Activated CD8-positive, alpha-beta memory T cell treated with anti-CD3 and anti-CD28 coated beads, Interleukin-2, amount 50 U/mL, for 4 hours (primary cell): ENCODE results near the gene RPL6.
"Not testable (repeated sequence)": the region's sequence is repeated elsewhere in the genome, so short reads cannot be mapped to it uniquely, and the experiment has no call there.

Experiments used
- DNase-seq: peaks from one replicate; pipeline ENCODE4 v3.0.0-alpha.2; 2020

Gene RPL6

DNA sequence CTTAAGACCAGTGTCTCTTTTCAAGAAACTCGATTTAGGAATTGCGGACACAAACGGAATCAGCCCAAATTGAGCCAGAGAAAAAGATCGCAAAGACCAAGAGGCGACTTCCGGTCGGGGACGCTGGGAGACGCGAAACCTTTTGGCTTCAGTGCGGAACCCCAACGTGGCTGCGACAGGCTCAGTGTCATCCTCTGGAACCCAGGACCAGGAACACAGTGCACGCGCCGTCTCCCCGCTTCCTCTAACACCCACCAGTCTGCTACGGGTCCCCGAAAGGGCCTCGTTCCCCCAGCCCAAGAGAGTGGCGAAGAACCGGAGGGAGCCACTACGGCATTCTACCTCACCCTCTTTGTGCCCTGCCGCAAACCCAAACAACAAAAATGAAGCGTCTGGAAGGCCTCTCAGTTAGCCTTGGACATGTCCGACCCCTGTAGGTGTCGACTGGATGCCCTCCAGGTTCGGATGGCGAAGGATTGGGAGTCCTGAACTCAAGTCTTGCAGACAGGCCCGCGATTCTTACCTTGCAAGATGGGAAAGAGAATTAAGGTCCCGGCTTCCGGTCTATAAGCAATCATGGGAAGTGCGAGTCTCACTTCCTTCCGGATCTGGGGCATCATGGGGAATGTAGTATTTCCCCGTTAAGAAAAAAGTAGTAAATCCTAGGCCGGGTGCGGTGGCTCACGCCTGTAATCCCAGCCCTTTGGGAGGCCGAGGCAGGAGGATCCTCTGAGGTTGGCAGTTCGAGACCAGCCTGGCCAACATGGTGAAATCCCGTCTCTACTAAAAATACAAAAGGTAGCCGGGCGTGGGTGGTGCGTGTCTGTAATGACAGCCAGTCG lies at the start of gene RPL6:
RPL6 (minus strand) TSS at position 542 of the 842 bp plus-strand sequence. CDS start 949 bp downstream, outside the sequence.
- peak; percentile 64 for DNase-seq

DNA sequence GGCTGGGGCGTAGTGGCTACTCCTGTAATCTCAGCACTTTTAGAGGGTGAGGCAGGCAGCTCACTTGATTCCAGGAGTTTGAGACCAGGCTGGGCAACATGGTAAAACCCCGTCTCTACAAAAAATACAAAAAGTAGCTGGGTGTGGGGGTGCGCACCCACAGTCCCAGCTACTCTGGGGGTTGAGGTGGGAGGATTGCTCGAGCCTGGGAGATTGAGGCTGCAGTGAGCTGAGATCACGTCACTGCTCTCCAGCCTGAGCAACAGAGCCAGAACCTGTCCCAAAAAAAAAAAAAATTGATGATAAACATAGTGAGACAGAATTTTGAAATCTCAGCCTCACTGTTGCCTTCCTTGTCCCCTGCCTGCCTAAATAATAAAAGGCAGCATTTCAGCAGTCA lies 49.3 kb upstream of the RPL6 start:
- no peak for DNase-seq

GRCh38 chr12:112458330-112458729 lies 48.9 kb upstream of the RPL6 start:
- no peak for DNase-seq

DNA sequence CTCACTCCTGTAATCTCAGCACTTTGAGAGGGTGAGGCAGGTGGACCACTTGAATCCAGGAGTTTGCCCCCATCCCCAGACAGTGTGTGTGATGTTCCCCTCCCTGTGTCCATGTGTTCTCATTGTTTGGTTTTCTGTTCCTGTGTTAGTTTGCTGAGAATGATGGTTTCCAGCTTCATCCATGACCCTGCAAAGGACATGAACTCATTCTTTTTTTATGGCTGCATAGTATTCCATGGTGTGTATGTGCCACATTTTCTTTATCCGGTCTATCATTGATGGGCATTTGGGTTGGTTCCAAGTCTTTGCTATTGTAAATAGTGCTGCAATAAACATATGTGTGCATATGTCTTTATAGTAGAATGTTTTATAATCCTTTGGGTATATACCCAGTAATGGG lies 47.7 kb upstream of the RPL6 start:
- not testable (repeated sequence) for DNase-seq

- DNase-seq: no peak
These were observed 46.6 kb upstream of the RPL6 start for GRCh38 chr12:112456029-112456428.

- DNase-seq: no peak
These were observed 41.3 kb upstream of the RPL6 start for GRCh38 chr12:112450725-112451124.

GRCh38 chr12:112448165-112448564 lies 38.8 kb upstream of the RPL6 start:
- DNase-seq: not testable (repeated sequence)

GRCh38 chr12:112447106-112447505 lies 37.7 kb upstream of the RPL6 start:
- DNase-seq: no peak

DNA sequence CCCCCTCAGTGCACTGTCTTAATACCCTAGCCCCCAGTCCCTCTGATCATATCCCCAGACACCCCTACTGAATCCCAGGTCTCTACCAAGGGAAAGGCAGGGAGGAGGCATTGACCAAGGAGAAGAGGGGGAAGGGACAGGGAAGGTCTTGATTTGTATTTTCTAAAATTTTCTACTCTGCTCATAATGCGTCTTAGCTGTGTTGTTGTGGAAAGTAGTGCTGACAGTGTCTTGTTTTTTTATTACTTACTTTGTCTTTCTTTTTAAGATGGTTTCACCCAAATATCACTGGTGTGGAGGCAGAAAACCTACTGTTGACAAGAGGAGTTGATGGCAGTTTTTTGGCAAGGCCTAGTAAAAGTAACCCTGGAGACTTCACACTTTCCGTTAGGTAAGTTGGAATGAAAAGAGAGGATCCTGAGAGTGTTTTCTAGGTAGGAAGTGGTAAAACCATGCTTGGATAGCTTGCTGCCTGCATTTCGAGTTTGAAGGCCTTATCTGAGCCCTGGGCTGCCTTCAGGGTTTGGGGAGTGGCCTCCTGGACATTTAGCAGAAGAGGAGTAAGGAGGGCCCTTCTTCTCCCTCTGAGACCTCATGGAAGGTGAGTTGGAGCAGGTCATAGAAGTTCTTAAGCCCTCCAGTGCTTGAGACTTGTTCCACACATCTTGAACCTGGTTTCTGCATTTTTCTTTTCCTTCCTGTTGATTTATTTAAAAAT lies 36.8 kb upstream of the RPL6 start:
- no peak for DNase-seq

DNA sequence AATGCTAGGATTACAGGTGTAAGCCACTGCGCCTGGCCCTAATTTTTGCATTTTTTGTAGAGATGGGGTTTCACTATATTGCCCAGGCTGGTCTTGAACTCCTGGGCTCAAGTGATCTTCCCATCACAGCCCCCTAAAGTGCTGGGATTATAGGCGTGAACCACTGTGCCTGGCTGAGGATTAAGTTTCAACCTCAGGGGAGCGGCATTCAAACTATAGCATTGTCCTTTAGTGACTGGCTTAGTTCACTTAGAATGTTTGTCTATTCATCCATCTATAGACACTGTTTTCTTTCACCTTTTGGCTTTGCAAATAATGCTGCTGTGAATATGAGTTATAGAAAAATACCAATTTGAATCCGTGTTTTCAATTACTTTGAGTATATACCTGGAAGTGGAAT lies 34.5 kb upstream of the RPL6 start:
- no peak for DNase-seq

DNA sequence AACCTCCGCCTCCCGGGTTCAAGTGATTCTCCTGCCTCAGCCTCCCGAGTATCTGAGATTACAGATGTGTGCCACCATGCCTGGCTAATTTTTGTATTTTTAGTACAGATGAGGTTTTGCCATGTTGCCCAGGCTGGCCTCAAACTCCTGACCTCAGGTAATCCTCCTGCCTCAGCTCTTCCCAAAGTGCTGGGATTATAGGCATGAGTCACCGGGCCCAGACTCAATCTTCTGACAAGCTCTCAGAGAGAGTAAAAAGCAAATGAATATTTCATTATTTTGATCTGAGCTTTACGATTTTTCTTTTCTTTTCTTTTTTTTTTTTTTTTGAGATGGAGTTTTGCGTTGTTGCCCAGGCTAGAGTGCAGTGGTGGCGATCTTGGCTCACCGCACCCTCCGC lies 31.2 kb upstream of the RPL6 start:
- DNase-seq: not testable (repeated sequence)

DNA sequence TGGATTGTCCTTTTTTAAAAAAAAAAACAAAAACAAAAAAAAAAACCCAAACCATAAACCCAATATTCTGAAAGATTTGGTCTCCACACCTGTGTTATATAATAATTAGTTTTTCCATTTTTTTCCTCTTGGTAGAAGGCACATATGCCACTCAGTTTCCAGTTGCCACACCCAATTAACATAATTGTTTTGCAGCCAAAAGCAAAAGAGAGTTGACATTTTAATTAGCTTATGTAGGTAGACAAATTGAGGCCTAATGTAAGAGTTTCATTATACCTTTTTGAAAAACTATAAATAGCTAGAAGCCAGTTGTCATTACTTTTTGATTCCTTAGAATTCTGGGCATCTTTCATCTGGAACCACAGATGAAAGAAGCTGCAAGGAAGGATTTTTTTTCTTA lies 30.4 kb upstream of the RPL6 start:
- DNase-seq: no peak

- DNase-seq: not testable (repeated sequence)
These were observed 29.2 kb upstream of the RPL6 start for GRCh38 chr12:112438645-112439044.

- DNase-seq: no peak
These were observed 24.1 kb upstream of the RPL6 start for GRCh38 chr12:112433551-112433950.

- no peak for DNase-seq
These were observed 22.6 kb upstream of the RPL6 start for GRCh38 chr12:112431965-112432364.

- DNase-seq: no peak
These were observed 21.5 kb upstream of the RPL6 start for GRCh38 chr12:112430929-112431328.

DNA sequence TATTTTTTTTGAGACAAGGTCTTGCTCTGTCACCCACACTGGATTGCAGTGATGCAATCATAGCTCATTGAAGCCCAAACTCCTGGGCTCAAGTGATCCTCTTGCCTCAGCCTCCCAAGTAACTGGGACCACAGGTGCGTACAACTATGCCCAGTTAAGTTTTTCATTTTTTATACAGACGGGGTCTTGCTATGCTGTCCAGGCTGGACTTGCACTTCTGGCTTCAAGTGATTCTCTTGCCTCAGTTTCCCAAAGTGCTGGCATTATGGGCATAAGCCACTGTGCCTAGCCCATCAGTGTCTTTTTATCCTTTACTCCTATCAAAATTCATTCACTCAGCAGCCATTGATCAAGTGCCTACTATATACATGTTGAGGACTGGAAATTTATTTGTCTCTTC lies 18.4 kb upstream of the RPL6 start:
- DNase-seq: no peak

- DNase-seq: no peak
These were observed 16.4 kb upstream of the RPL6 start for GRCh38 chr12:112425582-112426382.

- DNase-seq: no peak
These were observed 14.7 kb upstream of the RPL6 start for GRCh38 chr12:112424126-112424525.

- no peak for DNase-seq
These were observed 13.1 kb upstream of the RPL6 start for GRCh38 chr12:112422531-112422930.

DNA sequence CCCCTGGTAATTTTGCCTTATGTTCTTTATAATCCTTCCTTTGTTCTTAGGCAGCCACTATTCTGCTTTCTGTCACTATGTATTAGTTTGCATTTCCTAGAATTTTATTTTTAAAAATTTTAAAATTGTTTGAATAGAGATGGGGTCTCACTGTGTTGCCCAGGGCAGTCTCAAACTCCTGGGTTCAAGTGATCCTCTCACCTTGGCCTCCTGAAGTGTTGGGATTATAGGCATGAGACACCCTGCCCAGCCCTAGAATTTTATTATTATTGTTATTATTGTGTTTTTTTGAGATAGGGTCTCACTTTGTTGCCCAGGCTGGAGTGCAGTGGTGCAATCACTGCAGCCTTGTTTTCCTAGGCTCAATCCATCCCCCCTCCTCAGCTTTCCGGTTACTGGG lies 12.0 kb upstream of the RPL6 start:
- DNase-seq: no peak

DNA sequence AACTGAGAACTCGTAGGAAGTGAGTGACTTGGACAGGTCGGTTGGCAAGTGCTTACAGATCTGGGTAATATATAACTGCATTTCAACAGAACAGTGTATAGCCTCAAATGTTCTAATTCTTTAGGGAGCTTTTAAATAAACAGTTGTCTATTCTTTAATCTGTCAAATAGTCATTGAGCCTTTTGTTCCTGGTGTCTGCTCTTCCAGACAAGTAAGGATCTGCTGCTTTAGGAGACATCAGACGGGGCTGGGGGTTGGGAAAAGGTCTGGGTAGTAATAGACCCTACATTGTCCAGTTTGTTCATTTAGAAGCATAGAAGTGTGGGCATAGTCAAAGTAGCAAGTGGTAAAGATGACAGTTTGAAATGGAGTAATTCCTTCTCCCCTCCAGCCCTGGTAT lies 11.3 kb upstream of the RPL6 start:
- no peak for DNase-seq
